CD14-positive monocyte (primary cell): ENCODE measurements around the gene LCLAT1. TPM values are rescaled to one million over a fixed set of nuclear protein-coding genes. Genes with fewer than 3 reads are reported as not detected.

Source experiments
- DNase-seq, 3 donors: peaks; one replicate each; pipeline ENCODE4 v3.0.0-alpha.2; 2011 to 2022
- H2AFZ ChIP-seq: 2 replicates; pipeline ENCODE4 v1.6.0; 2012; ENCODE audit warnings: mild to moderate bottlenecking, low read depth, low read length, inconsistent platforms; ENCODE audit not compliant: insufficient read depth, poor library complexity, severe bottlenecking
- H3K27ac ChIP-seq, 2 donors: 1 replicate in 1 of 2; 2 replicates in 1 of 2; pipeline ENCODE4 v1.5.1; 2012 to 2013; ENCODE audit warnings: low read length in 2 of 2, control low read depth in 1 of 2, inconsistent platforms in 1 of 2, low read depth in 1 of 2, mild to moderate bottlenecking in 1 of 2
- H3K27me3 ChIP-seq, 2 donors: one replicate each; pipeline versions ENCODE4 v1.6.0 to v1.6.1; 2011 to 2013; ENCODE audit warnings: low read length in 2 of 2; ENCODE audit not compliant: control insufficient read depth in 2 of 2, insufficient read depth in 2 of 2
- H3K36me3 ChIP-seq, 2 donors: replicated peaks in 1 of 2; 1 replicate in 1 of 2; 2 replicates in 1 of 2; pipeline versions ENCODE4 v1.5.1 to v1.6.1; 2012 to 2013; ENCODE audit warnings: low read length in 2 of 2, control low read depth in 1 of 2, inconsistent platforms in 1 of 2, mild to moderate bottlenecking in 1 of 2; ENCODE audit not compliant: insufficient read depth in 2 of 2, control insufficient read depth in 1 of 2
- H3K4me1 ChIP-seq, 2 donors: 1 replicate in 1 of 2; 2 replicates in 1 of 2; pipeline versions ENCODE4 v1.5.1 to v1.6.1; 2012 to 2013; ENCODE audit warnings: low read length in 2 of 2, control low read depth in 1 of 2, inconsistent platforms in 1 of 2, mild to moderate bottlenecking in 1 of 2, moderate library complexity in 1 of 2; ENCODE audit not compliant: insufficient read depth in 2 of 2, control insufficient read depth in 1 of 2
- H3K4me2 ChIP-seq: replicated peaks from 2 replicates; pipeline ENCODE3; 2012; ENCODE audit warnings: low read length, moderate library complexity, mild to moderate bottlenecking; ENCODE audit not compliant: poor library complexity, severe bottlenecking; ENCODE audit errors: extremely low read depth
- H3K4me3 ChIP-seq, 3 experiments: fragments of 200-600 bp in 1 of 3; sonication (generic) in 1 of 3; replicated peaks in 1 of 3; 1 replicate in 2 of 3; 2 replicates in 1 of 3; pipeline ENCODE4 v1.5.1; 2011 to 2013; ENCODE audit warnings: low read length in 3 of 3, mild to moderate bottlenecking in 3 of 3, control low read depth in 2 of 3, low read depth in 2 of 3, inconsistent platforms in 1 of 3, moderate library complexity in 1 of 3
- H3K79me2 ChIP-seq: 2 replicates; pipeline ENCODE4 v1.6.0; 2012; ENCODE audit warnings: mild to moderate bottlenecking, control low read depth, inconsistent platforms, low read length, moderate library complexity; ENCODE audit not compliant: insufficient read depth
- H3K9ac ChIP-seq: 2 replicates; pipeline ENCODE4 v1.6.0; 2017; ENCODE audit warnings: low read length, mild to moderate bottlenecking; ENCODE audit not compliant: insufficient read depth, poor library complexity, severe bottlenecking
- H3K9me3 ChIP-seq, 2 donors: replicated peaks in 1 of 2; 1 replicate in 1 of 2; 2 replicates in 1 of 2; pipeline versions ENCODE4 v1.5.1 to v1.6.1; 2012 to 2013; ENCODE audit warnings: low read length in 2 of 2, control low read depth in 1 of 2; ENCODE audit not compliant: control insufficient read depth in 1 of 2, insufficient read depth in 1 of 2
- H4K20me1 ChIP-seq: 2 replicates; pipeline ENCODE4 v1.6.0; 2012; ENCODE audit warnings: mild to moderate bottlenecking, low read length, control low read depth, moderate library complexity; ENCODE audit not compliant: insufficient read depth
- H3K27ac Mint-ChIP-seq, 7 donors: one replicate each; pipeline ENCODE4 v1.8.0; 2020; ENCODE audit warnings: mild to moderate bottlenecking in 7 of 7, mixed read lengths in 7 of 7, moderate library complexity in 6 of 7, inconsistent platforms in 2 of 7
- H3K27me3 Mint-ChIP-seq, 3 donors: one replicate each; pipeline ENCODE4 v1.8.0; 2021 to 2022; ENCODE audit warnings: low read depth in 3 of 3, mild to moderate bottlenecking in 3 of 3, mixed read lengths in 3 of 3, moderate library complexity in 3 of 3, inconsistent platforms in 1 of 3
- H3K36me3 Mint-ChIP-seq, 2 donors: one replicate each; pipeline ENCODE4 v1.8.0; 2020; ENCODE audit warnings: mixed read lengths in 2 of 2, inconsistent platforms in 1 of 2, mild to moderate bottlenecking in 1 of 2
- H3K4me1 Mint-ChIP-seq: one replicate; pipeline ENCODE4 v1.8.0; 2020; ENCODE audit warnings: mild to moderate bottlenecking, mixed read lengths
- H3K4me3 Mint-ChIP-seq, 2 donors: one replicate each; pipeline ENCODE4 v1.8.0; 2020; ENCODE audit warnings: mild to moderate bottlenecking in 2 of 2, mixed read lengths in 2 of 2, moderate library complexity in 1 of 2
- H3K9me3 Mint-ChIP-seq, 7 donors: one replicate each; pipeline ENCODE4 v1.8.0; 2020 to 2022; ENCODE audit warnings: mixed read lengths in 7 of 7, mild to moderate bottlenecking in 6 of 7, moderate library complexity in 6 of 7, inconsistent platforms in 2 of 7
- CTCF ChIP-seq: fragments of 200-600 bp; IDR thresholded peaks from one replicate; pipeline ENCODE4 v1.8.0; 2022; ENCODE audit warnings: antibody characterized with exemption, mild to moderate bottlenecking
- WGBS: methylation state at CpG from one replicate; pipeline ENCODE4 v1.1.5; 2013; ENCODE audit warnings: missing lambda C conversion rate; ENCODE audit not compliant: insufficient coverage; 5-methylcytosine and 5-hydroxymethylcytosine counted together
- intact Hi-C, 2 donors: fragments of 100-400 bp; cut with micrococcal nuclease; formaldehyde crosslinking; loops; one replicate each; pipeline versions ENCODE4 v1.15.0 to v1.15.1; 2023
- polyA plus RNA-seq, 3 donors: library from polyadenylated mRNA; depleted of rRNA in 1 of 3; unstranded in 2 of 3; stranded (reverse) in 1 of 3; fragments of 300-500 nt in 2 of 3; fragments of >200 nt in 1 of 3; fragmentation: Illumina TruSeq in 2 of 3; gene quantifications; 1 replicate in 2 of 3; 2 replicates in 1 of 3; pipeline ENCODE4 v1.2.3, GENCODE V29; 2012 to 2021

The LCLAT1 gene
- polyA plus RNA-seq, 3 donors: 1.2 to 5.7 (median 1.3) TPM

GRCh38 chr2:30690126-30690561, 243.1 kb downstream of the LCLAT1 start:
- H3K79me2 ChIP-seq: no peaks in the 10 kb centered on the region
- Mint-ChIP-seq H3K4me1 (peaks cover 14% of the 10 kb centered on the region), H3K36me3 (no peaks in the 10 kb centered on the region), H3K4me3 (no peak overlapping the region), H3K27ac (no peak overlapping the region), H3K27me3 (peaks cover 2 to 7% (median 6%) of the 10 kb centered on the region in 3 donors), H3K9me3 (peaks cover 0 to 3% (median 0%) of the 10 kb centered on the region in 7 donors)
- intact Hi-C loops: no loop called here
- no peaks in the 10 kb centered on the region for H3K9me3 ChIP-seq
- no peak overlapping the region for H2AFZ ChIP-seq
- H3K27ac ChIP-seq: no peak overlapping the region
- no peak overlapping the region for H3K4me3 ChIP-seq
- no peak overlapping the region for H3K4me2 ChIP-seq
- TF ChIP-seq CTCF: no peak
- no peaks in the 10 kb centered on the region for H3K27me3 ChIP-seq
- WGBS: 83% methylated on average over 2 of the region's 5 CpGs
- H3K36me3 ChIP-seq: no peaks in the 10 kb centered on the region
- no peak overlapping the region for H3K9ac ChIP-seq
- no peaks in the 10 kb centered on the region for H4K20me1 ChIP-seq
- peaks cover 5 to 8% of the 10 kb centered on the region in 2 donors for H3K4me1 ChIP-seq
- no peak for DNase-seq

- H3K36me3 ChIP-seq: no peaks in the 10 kb centered on the region
- intact Hi-C loops: no loop called here
- Mint-ChIP-seq H3K27me3 (peaks cover 3 to 10% (median 7%) of the 10 kb centered on the region in 3 donors), H3K4me1 (peaks cover 14% of the 10 kb centered on the region), H3K9me3 (peaks cover 0 to 3% (median 0%) of the 10 kb centered on the region in 7 donors), H3K27ac (peak overlapping the region in 2 of 7 donors; percentile 42 to 55), H3K36me3 (no peaks in the 10 kb centered on the region), H3K4me3 (no peak overlapping the region)
- no peaks in the 10 kb centered on the region for H3K79me2 ChIP-seq
- H3K9ac ChIP-seq: no peak overlapping the region
- no peaks in the 10 kb centered on the region for H3K9me3 ChIP-seq
- no peaks in the 10 kb centered on the region for H3K27me3 ChIP-seq
- DNase-seq: no peak
- no peak overlapping the region for H3K4me2 ChIP-seq
- H2AFZ ChIP-seq: no peak overlapping the region
- H4K20me1 ChIP-seq: no peaks in the 10 kb centered on the region
- no peak overlapping the region for H3K4me3 ChIP-seq
- TF ChIP-seq CTCF: no peak
- H3K27ac ChIP-seq: no peak overlapping the region
- H3K4me1 ChIP-seq: peaks cover 5 to 8% of the 10 kb centered on the region in 2 donors
- 91% methylated on average over 4 of the region's 7 CpGs for WGBS
Observed at GRCh38 chr2:30691091-30691947, 244.3 kb downstream of the LCLAT1 start.
